Measurements from ENCODE around the gene SDCBP2. TPM values are rescaled to one million over a fixed set of nuclear protein-coding genes. Genes with fewer than 3 reads are reported as not detected.
A peak's percentile ranks its signal among the peaks of the same experiment; 100 is the strongest.

SDCBP2 gene
- total RNA-seq, 2 donors from 2014 or later, result 1.5 to 5.1 TPM

- no peak overlapping the region for H3K27ac ChIP-seq (ENCODE audit: low read depth, low read length)
- no peak overlapping the region for H3K27ac Mint-ChIP-seq
- H3K4me1 ChIP-seq (ENCODE audit: control insufficient read depth, insufficient read depth, low read length), result no peaks in the 10 kb centered on the region
- TF ChIP-seq CTCF (conservative IDR thresholded peaks at IDR 0.05), result peak; percentile 99
- no peaks in the 10 kb centered on the region for H3K9me3 ChIP-seq (ENCODE audit: control insufficient read depth, low read length)
- no peaks in the 10 kb centered on the region for H3K36me3 ChIP-seq (ENCODE audit: control insufficient read depth, insufficient read depth, low read length)
- peaks cover 31% of the 10 kb centered on the region for H3K27me3 Mint-ChIP-seq (ENCODE audit: insufficient read depth)
- WGBS, 2 experiments (ENCODE audit: insufficient coverage in 1 of 2, insufficient read length in 1 of 2), result 28 to 85% methylated on average over 4 to 38 of the region's 38 CpGs
- H3K9me3 Mint-ChIP-seq, result no peaks in the 10 kb centered on the region
- H3K27me3 ChIP-seq (ENCODE audit: control insufficient read depth, insufficient read depth, low read length, poor library complexity, severe bottlenecking), result peaks cover 4% of the 10 kb centered on the region
- DNase-seq, result peak; percentile 91
- H3K4me1 Mint-ChIP-seq, result peaks cover 4% of the 10 kb centered on the region
- peak overlapping the region; percentile 33 for H3K4me3 Mint-ChIP-seq
- no peak overlapping the region for H3K9ac ChIP-seq (ENCODE audit: extremely low read depth, low read length, poor library complexity, severe bottlenecking)
- H3K4me3 ChIP-seq (ENCODE audit: low read length), result no peak overlapping the region
- H3K36me3 Mint-ChIP-seq (ENCODE audit: low read depth), result no peaks in the 10 kb centered on the region
Observed at GRCh38 chr20:1313236-1313964, 15.5 kb downstream of the SDCBP2 start.

- Histone ChIP-seq H3K9ac (ENCODE audit: extremely low read depth, low read length, poor library complexity, severe bottlenecking) (no peak overlapping the region), H3K4me1 (ENCODE audit: control insufficient read depth, insufficient read depth, low read length) (no peaks in the 10 kb centered on the region), H3K36me3 (ENCODE audit: control insufficient read depth, insufficient read depth, low read length) (no peaks in the 10 kb centered on the region), H3K27me3 (ENCODE audit: control insufficient read depth, insufficient read depth, low read length, poor library complexity, severe bottlenecking) (peaks cover 4% of the 10 kb centered on the region), H3K27ac (ENCODE audit: low read depth, low read length) (no peak overlapping the region), H3K4me3 (ENCODE audit: low read length) (no peak overlapping the region), H3K9me3 (ENCODE audit: control insufficient read depth, low read length) (no peaks in the 10 kb centered on the region)
- Mint-ChIP-seq H3K27me3 (ENCODE audit: insufficient read depth) (peaks cover 27% of the 10 kb centered on the region), H3K4me1 (peaks cover 4% of the 10 kb centered on the region), H3K27ac (no peak overlapping the region), H3K36me3 (ENCODE audit: low read depth) (no peaks in the 10 kb centered on the region), H3K4me3 (peak overlapping the region; percentile 33), H3K9me3 (no peaks in the 10 kb centered on the region)
- no peak for DNase-seq
- WGBS, 2 experiments (ENCODE audit: insufficient coverage in 1 of 2, insufficient read length in 1 of 2), result 84 to 88% methylated on average over 12 to 16 of the region's 16 CpGs
- no peak for TF ChIP-seq CTCF (conservative IDR thresholded peaks at IDR 0.05)
Observed at GRCh38 chr20:1312904-1313235, 16.1 kb downstream of the SDCBP2 start.

- Mint-ChIP-seq H3K4me1 (peaks cover 4% of the 10 kb centered on the region), H3K27ac (no peak overlapping the region), H3K27me3 (ENCODE audit: insufficient read depth) (peaks cover 26% of the 10 kb centered on the region), H3K4me3 (no peak overlapping the region), H3K36me3 (ENCODE audit: low read depth) (no peaks in the 10 kb centered on the region), H3K9me3 (no peaks in the 10 kb centered on the region)
- Histone ChIP-seq H3K27ac (ENCODE audit: low read depth, low read length) (no peak overlapping the region), H3K9me3 (ENCODE audit: control insufficient read depth, low read length) (no peaks in the 10 kb centered on the region), H3K27me3 (ENCODE audit: control insufficient read depth, insufficient read depth, low read length, poor library complexity, severe bottlenecking) (peaks cover 4% of the 10 kb centered on the region), H3K4me3 (ENCODE audit: low read length) (no peak overlapping the region), H3K36me3 (ENCODE audit: control insufficient read depth, insufficient read depth, low read length) (no peaks in the 10 kb centered on the region), H3K4me1 (ENCODE audit: control insufficient read depth, insufficient read depth, low read length) (no peaks in the 10 kb centered on the region), H3K9ac (ENCODE audit: extremely low read depth, low read length, poor library complexity, severe bottlenecking) (no peak overlapping the region)
- WGBS, 2 experiments (ENCODE audit: insufficient coverage in 1 of 2, insufficient read length in 1 of 2), result 83 to 91% methylated on average over 13 to 20 of the region's 20 CpGs
- no peak for DNase-seq
- TF ChIP-seq CTCF (conservative IDR thresholded peaks at IDR 0.05), result no peak
Observed at GRCh38 chr20:1312308-1312707, 16.6 kb downstream of the SDCBP2 start.
